Ovary (tissue), 3 donors: ENCODE results near the gene OR8B12.

Experiments
- CTCF ChIP-seq, 3 donors: fragments of 450-650 bp in 2 of 3; fragments of 200-600 bp in 1 of 3; IDR thresholded peaks; one replicate each; pipeline versions ENCODE4 v1.5.1 to v1.8.0; 2016 to 2022; ENCODE audit warnings: antibody characterized with exemption in 3 of 3, mild to moderate bottlenecking in 1 of 3
- POLR2A ChIP-seq: fragments of 450-650 bp; IDR thresholded peaks from one replicate; pipeline ENCODE4 v1.6.1; 2017; ENCODE audit warnings: antibody characterized with exemption, mild to moderate bottlenecking, moderate library complexity
- donor health status: DM: no; HTN: no; CAD: no.

- TF ChIP-seq CTCF (IDR thresholded peaks at IDR 0.05) (no peak), POLR2A (no peak)
Observed at GRCh38 chr11:124582565-124582964, 39.1 kb upstream of the OR8B12 start.
